ENCODE measurements around the gene ARHGAP4.

ARHGAP4 gene

GRCh38 chrX:153863251-153863991 is 62.6 kb downstream of the ARHGAP4 start:
- DNase-seq: no peak

- no peak for DNase-seq
These were observed 63.5 kb downstream of the ARHGAP4 start for GRCh38 chrX:153862369-153863250.

- DNase-seq: no peak
These were observed 64.2 kb downstream of the ARHGAP4 start for GRCh38 chrX:153861733-153862310.

DNA sequence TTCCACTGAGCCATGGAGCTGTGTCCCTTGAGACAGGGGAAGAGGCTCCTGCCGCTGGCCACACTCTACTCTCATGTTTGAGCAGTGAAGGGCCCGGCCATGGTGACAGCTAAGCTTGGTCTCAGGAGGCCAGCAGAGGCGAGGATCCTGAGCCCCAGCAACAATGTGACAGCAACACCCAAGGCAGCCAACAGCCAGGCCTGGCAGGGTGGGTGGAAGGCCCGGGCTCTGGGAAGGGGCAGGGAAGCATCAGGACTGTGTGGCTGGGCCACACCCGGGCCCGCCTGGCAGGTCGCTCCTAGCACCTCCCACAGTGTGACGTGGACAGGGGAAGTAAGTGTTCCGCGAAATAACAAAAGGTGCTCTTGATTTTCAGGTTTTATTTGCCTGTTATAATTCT is 64.9 kb downstream of the ARHGAP4 start:
- no peak for DNase-seq

Measured in stimulated activated naive CD4-positive, alpha-beta T cell treated with Interleukin-2 at 50 U/mL for 16 hours (primary cell).